Osteoblast (primary cell): ENCODE measurements around the gene MAPRE2. TPM values are rescaled to one million over a fixed set of nuclear protein-coding genes. Genes with fewer than 3 reads are reported as not detected.

Experiments
- DNase-seq: peaks from one replicate; pipeline ENCODE4 v3.0.0; 2011; ENCODE audit warnings: low spot score, mixed read lengths; ENCODE audit not compliant: insufficient read length; ENCODE audit errors: missing footprints
- H2AFZ ChIP-seq: 2 replicates; pipeline ENCODE4 v1.6.0; 2011; ENCODE audit warnings: mild to moderate bottlenecking, low read length
- H3K27ac ChIP-seq: 2 replicates; pipeline ENCODE4 v1.5.1; 2011; ENCODE audit warnings: mild to moderate bottlenecking, low read depth, low read length, moderate library complexity
- H3K27me3 ChIP-seq: 2 replicates; pipeline ENCODE4 v1.6.0; 2012; ENCODE audit warnings: mild to moderate bottlenecking, control low read depth, inconsistent platforms, low read length, moderate library complexity; ENCODE audit not compliant: insufficient read depth
- H3K36me3 ChIP-seq: 2 replicates; pipeline ENCODE4 v1.5.1; 2011; ENCODE audit warnings: mild to moderate bottlenecking, low read length, control low read depth, moderate library complexity; ENCODE audit not compliant: insufficient read depth
- H3K4me1 ChIP-seq: 2 replicates; pipeline ENCODE4 v1.5.1; 2011; ENCODE audit warnings: mild to moderate bottlenecking, low read length, control low read depth, moderate library complexity; ENCODE audit not compliant: insufficient read depth
- H3K4me2 ChIP-seq: 2 replicates; pipeline ENCODE4 v1.6.0; 2011; ENCODE audit warnings: mild to moderate bottlenecking, low read length; ENCODE audit not compliant: insufficient read depth
- H3K4me3 ChIP-seq: fragments of 200-600 bp; sonication (generic); 3 replicates; pipeline ENCODE4 v1.5.1; 2012; ENCODE audit warnings: mild to moderate bottlenecking, low read length, inconsistent platforms; ENCODE audit not compliant: insufficient read depth
- H3K79me2 ChIP-seq: 2 replicates; pipeline ENCODE4 v1.6.0; 2012; ENCODE audit warnings: mild to moderate bottlenecking, low read length, control low read depth, inconsistent platforms; ENCODE audit not compliant: insufficient read depth
- H3K9me3 ChIP-seq: 2 replicates; pipeline ENCODE4 v1.5.1; 2011; ENCODE audit warnings: low read depth, low read length, control low read depth
- H4K20me1 ChIP-seq: 2 replicates; pipeline ENCODE4 v1.6.0; 2012; ENCODE audit warnings: mild to moderate bottlenecking, low read length, control low read depth; ENCODE audit not compliant: insufficient read depth
- CTCF ChIP-seq: IDR thresholded peaks from 2 replicates; pipeline ENCODE4 v1.5.1; 2011; ENCODE audit warnings: mild to moderate bottlenecking, low read depth, low read length, moderate library complexity; ENCODE audit errors: extremely low read depth
- total RNA-seq: library from RNA; depleted of rRNA; stranded (reverse); fragments of >200 nt; gene quantifications from 2 replicates; pipeline ENCODE4 v1.2.3, GENCODE V29; 2012

MAPRE2 gene
- total RNA-seq, 1 donor = 21.7 TPM

GRCh38 chr18:35080058-35080457, 38.8 kb downstream of the MAPRE2 start:
- Histone ChIP-seq H4K20me1 (no peaks in the 10 kb centered on the region), H3K36me3 (no peaks in the 10 kb centered on the region), H3K4me2 (no peak overlapping the region), H3K27ac (no peak overlapping the region), H3K4me3 (no peak overlapping the region), H3K79me2 (peaks cover 2% of the 10 kb centered on the region), H2AFZ (no peak overlapping the region), H3K9me3 (no peaks in the 10 kb centered on the region), H3K4me1 (peaks cover 19% of the 10 kb centered on the region), H3K27me3 (no peaks in the 10 kb centered on the region)
- TF ChIP-seq CTCF = no peak
- no peak for DNase-seq

GRCh38 chr18:35083174-35083712, 42.0 kb downstream of the MAPRE2 start:
- Histone ChIP-seq H3K27me3 (no peaks in the 10 kb centered on the region), H3K9me3 (no peaks in the 10 kb centered on the region), H3K4me2 (no peak overlapping the region), H3K79me2 (no peaks in the 10 kb centered on the region), H3K36me3 (no peaks in the 10 kb centered on the region), H3K4me1 (peaks cover 2% of the 10 kb centered on the region), H4K20me1 (no peaks in the 10 kb centered on the region), H3K27ac (no peak overlapping the region), H3K4me3 (no peak overlapping the region), H2AFZ (no peak overlapping the region)
- no peak for TF ChIP-seq CTCF
- no peak for DNase-seq

GRCh38 chr18:35084494-35085449, 43.6 kb downstream of the MAPRE2 start:
- Histone ChIP-seq H3K36me3 (no peaks in the 10 kb centered on the region), H3K27me3 (no peaks in the 10 kb centered on the region), H3K9me3 (no peaks in the 10 kb centered on the region), H4K20me1 (no peaks in the 10 kb centered on the region), H3K27ac (no peak overlapping the region), H3K4me1 (peaks cover 16% of the 10 kb centered on the region), H3K4me2 (no peak overlapping the region), H2AFZ (no peak overlapping the region), H3K4me3 (no peak overlapping the region), H3K79me2 (no peaks in the 10 kb centered on the region)
- DNase-seq = no peak
- TF ChIP-seq CTCF = no peak
